CD4-positive, alpha-beta T cell (primary cell): ENCODE results near the gene TEAD4. TPM values are rescaled to one million over a fixed set of nuclear protein-coding genes. Genes with fewer than 3 reads are reported as not detected.

Experiments
- ATAC-seq: fragments of 200-7000 bp; cut with Tn5 transposase; one replicate; pipeline ENCODE4 v1.10.0; 2022; ENCODE audit warnings: mild to moderate bottlenecking; ENCODE audit not compliant: poor library complexity
- CTCF ChIA-PET: fragments of 350-600 bp; sonication (Branson Sonifier 250); formaldehyde crosslinking; loops from one replicate; lab custom pipeline; 2021; ENCODE audit warnings: antibody characterized with exemption, inconsistent platforms; lab: Charles Lee
- POLR2A ChIA-PET: fragments of 350-600 bp; sonication (Branson Sonifier 250); formaldehyde crosslinking; loops from one replicate; lab custom pipeline; 2021; ENCODE audit warnings: antibody characterized with exemption, inconsistent platforms; lab: Charles Lee
- DNase-seq, 14 experiments: peaks; one replicate each; pipeline ENCODE4 v3.0.0-alpha.2; 2013 to 2020; ENCODE audit warnings: mixed read lengths in 2 of 14
- H3K27ac ChIP-seq, 2 donors: one replicate each; pipeline versions ENCODE4 v1.5.1 to v1.7.0; 2013; ENCODE audit warnings: low read length in 2 of 2, low read depth in 1 of 2, mild to moderate bottlenecking in 1 of 2
- H3K27me3 ChIP-seq, 2 experiments: 1 replicate in 1 of 2; 2 replicates in 1 of 2; pipeline versions ENCODE4 v1.6.1 to v1.7.0; 2013; ENCODE audit warnings: low read length in 2 of 2, control low read depth in 1 of 2, mild to moderate bottlenecking in 1 of 2, moderate library complexity in 1 of 2; ENCODE audit not compliant: insufficient read depth in 2 of 2, control insufficient read depth in 1 of 2
- H3K36me3 ChIP-seq: one replicate; pipeline ENCODE4 v1.6.1; 2013; ENCODE audit warnings: low read length, control low read depth; ENCODE audit not compliant: insufficient read depth
- H3K4me1 ChIP-seq: one replicate; pipeline ENCODE4 v1.6.1; 2013; ENCODE audit warnings: low read length, control low read depth; ENCODE audit not compliant: insufficient read depth
- H3K4me3 ChIP-seq: one replicate; pipeline ENCODE4 v1.5.1; 2013; ENCODE audit warnings: mild to moderate bottlenecking, low read length, moderate library complexity
- H3K9me3 ChIP-seq, 2 experiments: 1 replicate in 1 of 2; 2 replicates in 1 of 2; pipeline versions ENCODE4 v1.6.1 to v1.7.0; 2013; ENCODE audit warnings: low read length in 2 of 2, mild to moderate bottlenecking in 2 of 2, control low read depth in 1 of 2, moderate library complexity in 1 of 2; ENCODE audit not compliant: control insufficient read depth in 1 of 2, insufficient read depth in 1 of 2
- H3K27ac Mint-ChIP-seq: one replicate; pipeline ENCODE4 v1.8.0; 2020; ENCODE audit warnings: mixed read lengths
- H3K27me3 Mint-ChIP-seq: one replicate; pipeline ENCODE4 v1.8.0; 2021; ENCODE audit warnings: mixed read lengths
- H3K36me3 Mint-ChIP-seq: one replicate; pipeline ENCODE4 v1.8.0; 2021; ENCODE audit warnings: low read depth, mixed read lengths
- H3K4me1 Mint-ChIP-seq: one replicate; pipeline ENCODE4 v1.8.0; 2021; ENCODE audit warnings: low read depth, mixed read lengths
- H3K4me3 Mint-ChIP-seq: one replicate; pipeline ENCODE4 v1.8.0; 2020; ENCODE audit warnings: mild to moderate bottlenecking, mixed read lengths
- H3K9me3 Mint-ChIP-seq: one replicate; pipeline ENCODE4 v1.8.0; 2020; ENCODE audit warnings: mixed read lengths
- CTCF ChIP-seq: fragments of 200-600 bp; IDR thresholded peaks from one replicate; pipeline ENCODE4 v1.8.0; 2022; ENCODE audit warnings: antibody characterized with exemption, mild to moderate bottlenecking
- intact Hi-C, 2 experiments: fragments of 100-400 bp; cut with DNase I in 1 of 2; cut with micrococcal nuclease in 1 of 2; formaldehyde crosslinking; loops; one replicate each; pipeline versions ENCODE4 v1.15.1 to v1.9.0; 2023 to 2025; cut with DNase I, micrococcal nuclease
- total RNA-seq, 174 experiments: library from RNA in 2 of 174; stranded (reverse) in 2 of 174; gene quantifications; one replicate each; pipeline ENCODE4 v1.2.3 and lab custom pipeline; 2021 to 2026

Gene TEAD4
- total RNA-seq, 2 experiments from 2014 or later, result not detected

GRCh38 chr12:3014641-3015040 is 55.4 kb downstream of the TEAD4 start:
- no peak for TF ChIP-seq CTCF
- Mint-ChIP-seq H3K4me3 (no peak overlapping the region), H3K4me1 (no peaks in the 10 kb centered on the region), H3K27me3 (no peaks in the 10 kb centered on the region), H3K36me3 (no peaks in the 10 kb centered on the region), H3K9me3 (no peaks in the 10 kb centered on the region), H3K27ac (no peak overlapping the region)
- ChIA-PET POLR2A (no interaction called here), CTCF (no interaction called here)
- H3K27ac ChIP-seq, result no peak overlapping the region
- H3K4me3 ChIP-seq, result no peak overlapping the region
- intact Hi-C loops, result no loop called here
- H3K4me1 ChIP-seq, result no peaks in the 10 kb centered on the region
- ATAC-seq (no peak), DNase-seq (no peak)
- no peaks in the 10 kb centered on the region for H3K9me3 ChIP-seq
- H3K27me3 ChIP-seq, result peaks cover 0 to 3% of the 10 kb centered on the region in 2 experiments
- no peaks in the 10 kb centered on the region for H3K36me3 ChIP-seq

GRCh38 chr12:3015356-3015755 is 56.2 kb downstream of the TEAD4 start:
- DNase-seq (no peak), ATAC-seq (no peak)
- H3K4me1 ChIP-seq, result no peaks in the 10 kb centered on the region
- ChIA-PET CTCF (no interaction called here), POLR2A (no interaction called here)
- no peak overlapping the region for H3K27ac ChIP-seq
- intact Hi-C loops, result no loop called here
- peaks cover 0 to 3% of the 10 kb centered on the region in 2 experiments for H3K9me3 ChIP-seq
- no peaks in the 10 kb centered on the region for H3K36me3 Mint-ChIP-seq
- no peak for TF ChIP-seq CTCF
- H3K4me3 Mint-ChIP-seq, result no peak overlapping the region
- peaks cover 0 to 3% of the 10 kb centered on the region in 2 experiments for H3K27me3 ChIP-seq
- no peaks in the 10 kb centered on the region for H3K36me3 ChIP-seq
- no peaks in the 10 kb centered on the region for H3K27me3 Mint-ChIP-seq
- H3K27ac Mint-ChIP-seq, result no peak overlapping the region
- H3K9me3 Mint-ChIP-seq, result no peaks in the 10 kb centered on the region
- H3K4me3 ChIP-seq, result no peak overlapping the region
- H3K4me1 Mint-ChIP-seq, result no peaks in the 10 kb centered on the region

- Mint-ChIP-seq H3K36me3 (no peaks in the 10 kb centered on the region), H3K9me3 (no peaks in the 10 kb centered on the region), H3K4me3 (no peak overlapping the region), H3K4me1 (no peaks in the 10 kb centered on the region), H3K27ac (no peak overlapping the region), H3K27me3 (no peaks in the 10 kb centered on the region)
- intact Hi-C loops, result no loop called here
- no peak for ATAC-seq
- no peaks in the 10 kb centered on the region for H3K36me3 ChIP-seq
- no peaks in the 10 kb centered on the region for H3K4me1 ChIP-seq
- H3K4me3 ChIP-seq, result no peak overlapping the region
- H3K27ac ChIP-seq, result no peak overlapping the region
- POLR2A ChIA-PET, result no interaction called here
- no peak for DNase-seq
- TF ChIP-seq CTCF, result no peak
- CTCF ChIA-PET, result no interaction called here
- H3K27me3 ChIP-seq, result peaks cover 0 to 3% of the 10 kb centered on the region in 2 experiments
- H3K9me3 ChIP-seq, result peaks cover 0 to 6% of the 10 kb centered on the region in 2 experiments
Observed at GRCh38 chr12:3016191-3016590, 57.0 kb downstream of the TEAD4 start.
